Cardiac muscle cell (in vitro differentiated cells and primary cell): Measurements from ENCODE around the gene CES4A. TPM values are rescaled to one million over a fixed set of nuclear protein-coding genes. Genes with fewer than 3 reads are reported as not detected.
A peak's percentile ranks its signal among the peaks of the same experiment; 100 is the strongest.

Source experiments
- DNase-seq, 2 donors: peaks; one replicate each; pipeline versions ENCODE4 v3.0.0 to v3.0.0-alpha.2; 2010 to 2017; ENCODE audit warnings: low read depth in 1 of 2, low spot score in 1 of 2
- H3K27ac ChIP-seq: fragments of 200-600 bp; sonication (generic); 2 replicates; pipeline ENCODE4 v1.5.1; 2016
- H3K27me3 ChIP-seq: fragments of 200-600 bp; sonication (generic); 2 replicates; pipeline ENCODE4 v1.6.0; 2016; ENCODE audit warnings: control low read depth
- H3K36me3 ChIP-seq: fragments of 200-600 bp; sonication (generic); 2 replicates; pipeline ENCODE4 v1.5.1; 2016; ENCODE audit warnings: control low read depth
- H3K4me1 ChIP-seq: fragments of 200-600 bp; sonication (generic); 2 replicates; pipeline ENCODE4 v1.8.1; 2017; ENCODE audit warnings: low read depth, mild to moderate bottlenecking, mixed run types
- H3K4me3 ChIP-seq: fragments of 200-600 bp; sonication (generic); 2 replicates; pipeline ENCODE4 v1.5.1; 2016; ENCODE audit warnings: mild to moderate bottlenecking
- H3K9me3 ChIP-seq: fragments of 200-600 bp; sonication (generic); 2 replicates; pipeline ENCODE4 v1.5.1; 2017; ENCODE audit warnings: low read depth, mild to moderate bottlenecking, control low read depth
- CTCF ChIP-seq: IDR thresholded peaks from 2 replicates; pipeline ENCODE4 v1.5.1; 2012; ENCODE audit warnings: low read depth, mild to moderate bottlenecking, low read length
- polyA plus RNA-seq: library from polyadenylated mRNA; unstranded; fragments of >200 nt; fragmentation: Nextera tagmentation; extraction: Ambion mirVana; gene quantifications from 2 replicates; pipeline ENCODE4 v1.2.1, GENCODE V29; 2016
- total RNA-seq: library from RNA; depleted of rRNA; stranded (reverse); fragments of >200 nt; gene quantifications from 2 replicates; pipeline ENCODE4 v1.2.3, GENCODE V29; 2016

Gene CES4A
- total and polyA plus RNA-seq, 2 experiments from 2014 or later = 14.7 to 15.7 TPM

GRCh38 chr16:67054901-67055300 lies 66.5 kb downstream of the CES4A start:
- H3K4me3 ChIP-seq = no peak overlapping the region
- no peaks in the 10 kb centered on the region for H3K27me3 ChIP-seq
- no peaks in the 10 kb centered on the region for H3K4me1 ChIP-seq
- no peaks in the 10 kb centered on the region for H3K9me3 ChIP-seq
- no peak overlapping the region for H3K27ac ChIP-seq
- H3K36me3 ChIP-seq = no peaks in the 10 kb centered on the region
- DNase-seq = no peak
- TF ChIP-seq CTCF = no peak

GRCh38 chr16:67055712-67056487 lies 67.5 kb downstream of the CES4A start:
- H3K27ac ChIP-seq = no peak overlapping the region
- no peak overlapping the region for H3K4me3 ChIP-seq

More at GRCh38 chr16:67055712-67056487, 67.5 kb downstream of the CES4A start:
- Histone ChIP-seq H3K9me3 (no peaks in the 10 kb centered on the region), H3K27me3 (no peaks in the 10 kb centered on the region), H3K36me3 (no peaks in the 10 kb centered on the region), H3K4me1 (no peaks in the 10 kb centered on the region)
- TF ChIP-seq CTCF = no peak
- peak in 1 of 2 donors; percentile 78 for DNase-seq

Other genes starting within 250 kb of the CES4A start
- 54.5 and 58.6 TPM in 2 replicates for gene DYNC1LI2, start 237.0 kb upstream of the CES4A start, total RNA-seq
- 76.0 and 89.6 TPM in 2 replicates for gene DYNC1LI2, start 237.0 kb upstream of the CES4A start, polyA plus RNA-seq
- gene TERB1, start 187.0 kb upstream of the CES4A start, total RNA-seq = not detected in 2 replicates
- gene TERB1, start 187.0 kb upstream of the CES4A start, polyA plus RNA-seq = not detected in 2 replicates
- gene NAE1, start 157.6 kb upstream of the CES4A start, total RNA-seq = 39.5 and 45.2 TPM in 2 replicates
- gene NAE1, start 157.6 kb upstream of the CES4A start, polyA plus RNA-seq = 97.8 and 114 TPM in 2 replicates
- gene CA7, start 144.2 kb upstream of the CES4A start, total RNA-seq = 0.27 and 1.0 TPM in 2 replicates
- gene CA7, start 144.2 kb upstream of the CES4A start, polyA plus RNA-seq = 0.46 and 1.2 TPM in 2 replicates
- gene PDP2, start 108.1 kb upstream of the CES4A start, total RNA-seq = 6.0 and 19.4 TPM in 2 replicates
- gene PDP2, start 108.1 kb upstream of the CES4A start, polyA plus RNA-seq = 4.1 and 7.4 TPM in 2 replicates
- gene CDH16, start 69.7 kb upstream of the CES4A start, total RNA-seq = 0.07 and 4.4 TPM in 2 replicates
- not detected in 2 replicates for gene CDH16, start 69.7 kb upstream of the CES4A start, polyA plus RNA-seq
- gene RRAD, start 63.1 kb upstream of the CES4A start, total RNA-seq = 51.6 and 246 TPM in 2 replicates
- gene RRAD, start 63.1 kb upstream of the CES4A start, polyA plus RNA-seq = 73.8 and 318 TPM in 2 replicates
- 151 and 184 TPM in 2 replicates for gene CIAO2B, start 54.2 kb upstream of the CES4A start, total RNA-seq
- 194 and 242 TPM in 2 replicates for gene CIAO2B, start 54.2 kb upstream of the CES4A start, polyA plus RNA-seq
- 67.9 and 84.2 TPM in 2 replicates for gene CES2, start 53.1 kb upstream of the CES4A start, total RNA-seq
- 69.1 and 94.3 TPM in 2 replicates for gene CES2, start 53.1 kb upstream of the CES4A start, polyA plus RNA-seq
- 6.2 and 12.8 TPM in 2 replicates for gene CES3, start 27.3 kb upstream of the CES4A start, total RNA-seq
- gene CES3, start 27.3 kb upstream of the CES4A start, polyA plus RNA-seq = 4.7 and 6.4 TPM in 2 replicates
- 94.8 and 197 TPM in 2 replicates for gene CBFB, start 40.6 kb downstream of the CES4A start, total RNA-seq
- 66.3 and 78.5 TPM in 2 replicates for gene CBFB, start 40.6 kb downstream of the CES4A start, polyA plus RNA-seq
- 10.3 and 10.8 TPM in 2 replicates for gene PHAF1, start 121.4 kb downstream of the CES4A start, total RNA-seq
- 18.1 and 18.4 TPM in 2 replicates for gene PHAF1, start 121.4 kb downstream of the CES4A start, polyA plus RNA-seq
- 28.0 and 34.7 TPM in 2 replicates for gene B3GNT9, start 162.4 kb downstream of the CES4A start, total RNA-seq
- 18.0 and 30.4 TPM in 2 replicates for gene B3GNT9, start 162.4 kb downstream of the CES4A start, polyA plus RNA-seq
- 5.4 and 12.2 TPM in 2 replicates for gene TRADD, start 171.3 kb downstream of the CES4A start, total RNA-seq
- gene TRADD, start 171.3 kb downstream of the CES4A start, polyA plus RNA-seq = 6.7 and 11.9 TPM in 2 replicates
- gene FBXL8, start 171.4 kb downstream of the CES4A start, total RNA-seq = 8.7 and 9.0 TPM in 2 replicates
- gene FBXL8, start 171.4 kb downstream of the CES4A start, polyA plus RNA-seq = 6.8 and 9.3 TPM in 2 replicates
- gene HSF4, start 176.2 kb downstream of the CES4A start, total RNA-seq = 0.63 and 7.9 TPM in 2 replicates
- 1.7 and 2.6 TPM in 2 replicates for gene HSF4, start 176.2 kb downstream of the CES4A start, polyA plus RNA-seq
- 33.7 and 40.6 TPM in 2 replicates for gene NOL3, start 181.9 kb downstream of the CES4A start, total RNA-seq
- 19.4 and 31.1 TPM in 2 replicates for gene NOL3, start 181.9 kb downstream of the CES4A start, polyA plus RNA-seq
- gene MATCAP1, start 195.4 kb downstream of the CES4A start, total RNA-seq = 57.8 and 78.1 TPM in 2 replicates
- 47.8 and 53.7 TPM in 2 replicates for gene MATCAP1, start 195.4 kb downstream of the CES4A start, polyA plus RNA-seq
- 2.9 and 3.7 TPM in 2 replicates for gene EXOC3L1, start 201.5 kb downstream of the CES4A start, total RNA-seq
- gene EXOC3L1, start 201.5 kb downstream of the CES4A start, polyA plus RNA-seq = 2.8 and 4.3 TPM in 2 replicates
- gene E2F4, start 203.6 kb downstream of the CES4A start, total RNA-seq = 85.2 and 99.4 TPM in 2 replicates
- 66.2 and 68.0 TPM in 2 replicates for gene E2F4, start 203.6 kb downstream of the CES4A start, polyA plus RNA-seq
- gene ELMO3, start 210.5 kb downstream of the CES4A start, total RNA-seq = 0.28 and 1.1 TPM in 2 replicates
- 0.15 and 0.97 TPM in 2 replicates for gene ELMO3, start 210.5 kb downstream of the CES4A start, polyA plus RNA-seq
- 29.6 and 30.2 TPM in 2 replicates for gene TMEM208, start 238.5 kb downstream of the CES4A start, total RNA-seq
- gene TMEM208, start 238.5 kb downstream of the CES4A start, polyA plus RNA-seq = 64.5 and 89.0 TPM in 2 replicates